Mesothelial cell of epicardium (in vitro differentiated cells): ENCODE measurements around the gene ART4. TPM values are rescaled to one million over a fixed set of nuclear protein-coding genes. Genes with fewer than 3 reads are reported as not detected.
A peak's percentile ranks its signal among the peaks of the same experiment; 100 is the strongest.

Source experiments
- DNase-seq, 2 experiments: peaks; one replicate each; pipeline ENCODE4 v3.0.0; 2021; ENCODE audit warnings: low spot score in 2 of 2; ENCODE audit not compliant: unreplicated experiment in 2 of 2
- H3K27ac Mint-ChIP-seq: 2 replicates; pipeline ENCODE4 v1.8.0; 2021; ENCODE audit warnings: mixed read lengths
- H3K27me3 Mint-ChIP-seq: 2 replicates; pipeline ENCODE4 v1.8.0; 2021; ENCODE audit warnings: low read depth, mixed read lengths
- H3K36me3 Mint-ChIP-seq: 2 replicates; pipeline ENCODE4 v1.8.0; 2021; ENCODE audit warnings: mixed read lengths
- H3K4me1 Mint-ChIP-seq: 2 replicates; pipeline ENCODE4 v1.8.0; 2021; ENCODE audit warnings: mixed read lengths
- H3K4me3 Mint-ChIP-seq: 2 replicates; pipeline ENCODE4 v1.8.0; 2021; ENCODE audit warnings: mild to moderate bottlenecking, moderate library complexity, mixed read lengths
- H3K9me3 Mint-ChIP-seq: 2 replicates; pipeline ENCODE4 v1.8.0; 2021; ENCODE audit warnings: mixed read lengths
- CTCF ChIP-seq: fragments of 200-600 bp; sonication (generic); IDR thresholded peaks from one replicate; pipeline ENCODE4 v1.5.0; 2021; ENCODE audit warnings: antibody characterized with exemption; ENCODE audit not compliant: unreplicated experiment
- total RNA-seq: library from RNA; stranded (reverse); gene quantifications from 3 replicates; pipeline ENCODE4 v1.2.1, GENCODE V29; 2021

ART4 gene
- total RNA-seq, 1 donor from 2014 or later = 2.4 TPM

DNA sequence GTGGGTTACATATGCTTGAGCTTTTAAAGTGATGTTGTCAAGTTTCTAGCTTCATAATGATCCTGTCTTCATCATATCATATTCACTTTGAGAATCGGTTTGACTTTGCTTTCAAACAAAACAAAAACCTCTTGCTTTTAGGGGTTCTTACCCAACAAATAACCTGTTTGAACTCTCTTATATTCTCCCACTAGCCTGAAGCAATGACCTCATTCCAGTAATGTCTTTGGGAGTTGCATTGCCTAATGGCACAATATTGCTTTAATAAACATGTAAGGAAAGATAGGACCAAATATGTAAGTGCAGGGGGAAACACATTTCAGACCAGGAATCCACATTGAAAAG, 67.7 kb downstream of the ART4 start:
- peak overlapping the region; percentile 98 for H3K27ac Mint-ChIP-seq
- H3K4me3 Mint-ChIP-seq = peak overlapping the region; percentile 96
- peaks cover 46% of the 10 kb centered on the region for H3K4me1 Mint-ChIP-seq
- DNase-seq = no peak
- no peaks in the 10 kb centered on the region for H3K36me3 Mint-ChIP-seq
- H3K9me3 Mint-ChIP-seq = no peaks in the 10 kb centered on the region
- TF ChIP-seq CTCF = no peak
- no peaks in the 10 kb centered on the region for H3K27me3 Mint-ChIP-seq

Other genes with a start within 250 kb of the ART4 start
- 0.07 to 0.09 TPM (median 0.09 TPM) in 3 replicates for gene GUCY2C, start 146.9 kb downstream of the ART4 start, total RNA-seq
- gene WBP11, start 40.0 kb downstream of the ART4 start, total RNA-seq = 72.8 to 81.5 TPM (median 77.0 TPM) in 3 replicates
- gene C12orf60, start 39.9 kb downstream of the ART4 start, total RNA-seq = 1.3 to 1.7 TPM (median 1.4 TPM) in 3 replicates
- gene SMCO3, start 29.3 kb downstream of the ART4 start, total RNA-seq = 1.4 to 1.5 TPM (median 1.5 TPM) in 3 replicates
- gene MGP, start 42.3 kb upstream of the ART4 start, total RNA-seq = 202 to 221 TPM (median 202 TPM) in 3 replicates
- gene ERP27, start 95.0 kb upstream of the ART4 start, total RNA-seq = 55.2 to 60.4 TPM (median 58.1 TPM) in 3 replicates
- 26.2 to 30.1 TPM (median 28.5 TPM) in 3 replicates for gene ARHGDIB, start 118.1 kb upstream of the ART4 start, total RNA-seq
- not detected in 3 replicates for gene PDE6H, start 129.5 kb upstream of the ART4 start, total RNA-seq